Neural progenitor cell (in vitro differentiated cells): ENCODE data around the gene KIF21B. TPM values are rescaled to one million over a fixed set of nuclear protein-coding genes. Genes with fewer than 3 reads are reported as not detected.

Source experiments
- DNase-seq: peaks from one replicate; pipeline ENCODE4 v3.0.0-alpha.2; 2016; ENCODE audit warnings: low spot score
- H2AFZ ChIP-seq: fragments of 200-600 bp; sonication (generic); replicated peaks from 2 replicates; pipeline ENCODE4 v1.6.1; 2016; ENCODE audit warnings: antibody characterized with exemption
- H3F3A ChIP-seq: fragments of 200-600 bp; sonication (generic); 2 replicates; pipeline ENCODE4 v1.6.1; 2016; ENCODE audit warnings: antibody characterized with exemption, low read depth
- H3K27ac ChIP-seq: fragments of 200-600 bp; sonication (generic); 2 replicates; pipeline ENCODE4 v1.5.1; 2016; ENCODE audit warnings: mild to moderate bottlenecking
- H3K27me3 ChIP-seq: fragments of 200-600 bp; sonication (generic); 2 replicates; pipeline ENCODE4 v1.6.1; 2016; ENCODE audit warnings: mild to moderate bottlenecking, moderate library complexity
- H3K36me3 ChIP-seq: fragments of 200-600 bp; sonication (generic); 2 replicates; pipeline ENCODE4 v1.5.1; 2016
- H3K4me1 ChIP-seq: fragments of 200-600 bp; sonication (generic); 2 replicates; pipeline ENCODE4 v1.6.1; 2016; ENCODE audit warnings: mixed run types
- H3K4me2 ChIP-seq: fragments of 200-600 bp; sonication (generic); 2 replicates; pipeline ENCODE4 v1.6.1; 2016
- H3K4me3 ChIP-seq: fragments of 200-600 bp; sonication (generic); 2 replicates; pipeline ENCODE4 v1.5.1; 2016
- H3K79me2 ChIP-seq: fragments of 200-600 bp; sonication (generic); 2 replicates; pipeline ENCODE4 v1.6.1; 2016; ENCODE audit warnings: low read depth
- H3K9ac ChIP-seq: fragments of 200-600 bp; sonication (generic); 2 replicates; pipeline ENCODE4 v1.6.1; 2016
- H3K9me3 ChIP-seq: fragments of 200-600 bp; sonication (generic); 2 replicates; pipeline ENCODE4 v1.5.1; 2016; ENCODE audit warnings: low read depth
- H4K20me1 ChIP-seq: fragments of 200-600 bp; sonication (generic); 2 replicates; pipeline ENCODE4 v1.6.1; 2016; ENCODE audit warnings: low read depth
- H3K27ac Mint-ChIP-seq: 3 replicates; pipeline ENCODE4 v1.8.0; 2021; ENCODE audit warnings: mixed read lengths
- H3K27me3 Mint-ChIP-seq: 2 replicates; pipeline ENCODE4 v1.8.0; 2022; ENCODE audit warnings: low read depth, mild to moderate bottlenecking, inconsistent platforms, moderate library complexity, mixed read lengths; ENCODE audit not compliant: insufficient read depth
- H3K36me3 Mint-ChIP-seq: 3 replicates; pipeline ENCODE4 v1.8.0; 2021; ENCODE audit warnings: mixed read lengths
- H3K4me1 Mint-ChIP-seq: 3 replicates; pipeline ENCODE4 v1.8.0; 2021; ENCODE audit warnings: mixed read lengths
- H3K4me3 Mint-ChIP-seq: 3 replicates; pipeline ENCODE4 v1.8.0; 2021; ENCODE audit warnings: mild to moderate bottlenecking, moderate library complexity, mixed read lengths
- H3K9me3 Mint-ChIP-seq: 3 replicates; pipeline ENCODE4 v1.8.0; 2020; ENCODE audit warnings: mixed read lengths
- CTCF ChIP-seq: fragments of 200-600 bp; sonication (generic); IDR thresholded peaks from 2 replicates; pipeline ENCODE4 v1.5.1; 2017; ENCODE audit warnings: antibody characterized with exemption, mild to moderate bottlenecking
- EZH2 ChIP-seq: fragments of 200-600 bp; sonication (generic); IDR thresholded peaks from 2 replicates; pipeline ENCODE4 v1.6.1; 2017; ENCODE audit warnings: antibody characterized with exemption, mild to moderate bottlenecking, moderate library complexity
- EZH2phosphoT487 ChIP-seq: fragments of 200-600 bp; sonication (generic); IDR thresholded peaks from 2 replicates; pipeline ENCODE4 v1.6.1; 2017; ENCODE audit warnings: antibody characterized with exemption
- total RNA-seq: library from RNA; depleted of rRNA; stranded (reverse); fragments of >200 nt; gene quantifications from 2 replicates; pipeline ENCODE4 v1.2.3, GENCODE V29; 2015; ENCODE audit warnings: low replicate concordance

KIF21B gene
- total RNA-seq, 1 donor from 2014 or later: 6.4 TPM

- H3K27ac ChIP-seq: no peak overlapping the region
- H3K79me2 ChIP-seq: no peaks in the 10 kb centered on the region
- TF ChIP-seq EZH2phosphoT487 (no peak), EZH2 (no peak), CTCF (no peak)
- H3K9me3 Mint-ChIP-seq: peaks cover 10% of the 10 kb centered on the region
- no peaks in the 10 kb centered on the region for H3K4me1 Mint-ChIP-seq
- peaks cover 10% of the 10 kb centered on the region for H3K27me3 Mint-ChIP-seq
- no peak overlapping the region for H3K9ac ChIP-seq
- DNase-seq: no peak
- no peaks in the 10 kb centered on the region for H3K4me1 ChIP-seq
- H3K27ac Mint-ChIP-seq: no peak overlapping the region
- H3K4me2 ChIP-seq: no peak overlapping the region
- no peak overlapping the region for H3K4me3 Mint-ChIP-seq
- no peaks in the 10 kb centered on the region for H3K36me3 ChIP-seq
- H4K20me1 ChIP-seq: no peaks in the 10 kb centered on the region
- no peaks in the 10 kb centered on the region for H3F3A ChIP-seq
- H3K9me3 ChIP-seq: no peaks in the 10 kb centered on the region
- H2AFZ ChIP-seq: no peak overlapping the region
- H3K27me3 ChIP-seq: no peaks in the 10 kb centered on the region
- peaks cover 15% of the 10 kb centered on the region for H3K36me3 Mint-ChIP-seq
- H3K4me3 ChIP-seq: no peak overlapping the region
Measured at GRCh38 chr1:200982071-200982945, 41.2 kb downstream of the KIF21B start.

GRCh38 chr1:200981278-200981677 lies 42.2 kb downstream of the KIF21B start:
- H2AFZ ChIP-seq: no peak overlapping the region
- no peaks in the 10 kb centered on the region for H3K4me1 ChIP-seq
- H3K27ac ChIP-seq: no peak overlapping the region
- H4K20me1 ChIP-seq: no peaks in the 10 kb centered on the region
- H3K4me3 Mint-ChIP-seq: no peak overlapping the region
- H3K9me3 Mint-ChIP-seq: peaks cover 10% of the 10 kb centered on the region
- H3K27ac Mint-ChIP-seq: no peak overlapping the region
- no peaks in the 10 kb centered on the region for H3F3A ChIP-seq
- peaks cover 10% of the 10 kb centered on the region for H3K27me3 Mint-ChIP-seq
- H3K9ac ChIP-seq: no peak overlapping the region
- H3K4me2 ChIP-seq: no peak overlapping the region
- no peaks in the 10 kb centered on the region for H3K36me3 ChIP-seq
- DNase-seq: no peak
- no peaks in the 10 kb centered on the region for H3K9me3 ChIP-seq
- H3K4me1 Mint-ChIP-seq: no peaks in the 10 kb centered on the region
- TF ChIP-seq CTCF (no peak), EZH2 (no peak), EZH2phosphoT487 (no peak)
- H3K27me3 ChIP-seq: no peaks in the 10 kb centered on the region
- peaks cover 17% of the 10 kb centered on the region for H3K36me3 Mint-ChIP-seq
- no peak overlapping the region for H3K4me3 ChIP-seq
- H3K79me2 ChIP-seq: no peaks in the 10 kb centered on the region

- no peaks in the 10 kb centered on the region for H3K4me1 Mint-ChIP-seq
- Histone ChIP-seq H3K4me1 (no peaks in the 10 kb centered on the region), H3K27me3 (no peaks in the 10 kb centered on the region), H3K9ac (no peak overlapping the region), H3K79me2 (no peaks in the 10 kb centered on the region), H3K27ac (no peak overlapping the region), H4K20me1 (no peaks in the 10 kb centered on the region), H3K4me3 (no peak overlapping the region), H3K36me3 (no peaks in the 10 kb centered on the region), H3K9me3 (no peaks in the 10 kb centered on the region), H3K4me2 (no peak overlapping the region), H2AFZ (no peak overlapping the region), H3F3A (no peaks in the 10 kb centered on the region)
- TF ChIP-seq CTCF (no peak), EZH2phosphoT487 (no peak), EZH2 (no peak)
- H3K4me3 Mint-ChIP-seq: no peak overlapping the region
- peaks cover 10% of the 10 kb centered on the region for H3K27me3 Mint-ChIP-seq
- peaks cover 19% of the 10 kb centered on the region for H3K36me3 Mint-ChIP-seq
- H3K27ac Mint-ChIP-seq: no peak overlapping the region
- peaks cover 10% of the 10 kb centered on the region for H3K9me3 Mint-ChIP-seq
- no peak for DNase-seq
Measured at GRCh38 chr1:200980873-200981272, 42.6 kb downstream of the KIF21B start.
